H9 (cell line): Measurements from ENCODE around the gene KRTAP5-9. TPM values are rescaled to one million over a fixed set of nuclear protein-coding genes. Genes with fewer than 3 reads are reported as not detected.

Source experiments
- DNase-seq: peaks from one replicate; pipeline ENCODE4 v3.0.0-alpha.2; 2017
- H2AFZ ChIP-seq: one replicate; pipeline ENCODE4 v1.6.1; 2013; ENCODE audit warnings: mild to moderate bottlenecking, low read length, control low read depth, moderate library complexity
- H2AK5ac ChIP-seq: 2 replicates; pipeline ENCODE4 v1.6.1; 2013; ENCODE audit warnings: low read length, control low read depth, mixed read lengths; ENCODE audit not compliant: insufficient read length
- H2BK120ac ChIP-seq: one replicate; pipeline ENCODE4 v1.6.1; 2013; ENCODE audit warnings: low read depth, mild to moderate bottlenecking, low read length, control low read depth, inconsistent platforms; ENCODE audit not compliant: poor library complexity, severe bottlenecking
- H2BK12ac ChIP-seq: 2 replicates; pipeline ENCODE4 v1.6.1; 2013; ENCODE audit warnings: low read length, control low read depth, mixed read lengths, low read depth; ENCODE audit not compliant: insufficient read length
- H2BK15ac ChIP-seq: 2 replicates; pipeline ENCODE4 v1.6.1; 2013; ENCODE audit warnings: low read depth, low read length, control low read depth
- H2BK20ac ChIP-seq: one replicate; pipeline ENCODE4 v1.6.1; 2013; ENCODE audit warnings: low read depth, mild to moderate bottlenecking, low read length, control low read depth, inconsistent platforms; ENCODE audit not compliant: poor library complexity, severe bottlenecking
- H2BK5ac ChIP-seq: 2 replicates; pipeline ENCODE4 v1.6.1; 2013; ENCODE audit warnings: low read length, control low read depth, mixed read lengths; ENCODE audit not compliant: insufficient read length
- H3K14ac ChIP-seq: 2 replicates; pipeline ENCODE4 v1.6.1; 2013; ENCODE audit warnings: low read length, control low read depth; ENCODE audit not compliant: insufficient read depth
- H3K18ac ChIP-seq: 2 replicates; pipeline ENCODE4 v1.6.1; 2013; ENCODE audit warnings: low read depth, mild to moderate bottlenecking, mixed read lengths, low read length, control low read depth; ENCODE audit not compliant: insufficient read length
- H3K23ac ChIP-seq: 2 replicates; pipeline ENCODE4 v1.6.1; 2013; ENCODE audit warnings: low read length, control low read depth, mixed read lengths, low read depth; ENCODE audit not compliant: insufficient read length
- H3K23me2 ChIP-seq: 2 replicates; pipeline ENCODE4 v1.6.1; 2013; ENCODE audit warnings: low read depth, mild to moderate bottlenecking, mixed read lengths, low read length, control low read depth; ENCODE audit not compliant: insufficient read length, poor library complexity, severe bottlenecking
- H3K27ac ChIP-seq: 2 replicates; pipeline ENCODE4 v1.5.1; 2013; ENCODE audit warnings: low read length, control low read depth, mixed read lengths, low read depth; ENCODE audit not compliant: insufficient read length
- H3K27me3 ChIP-seq: 2 replicates; pipeline ENCODE4 v1.6.1; 2013; ENCODE audit warnings: low read length, control low read depth, inconsistent platforms; ENCODE audit not compliant: insufficient read depth
- H3K4ac ChIP-seq: 2 replicates; pipeline ENCODE4 v1.6.1; 2013; ENCODE audit warnings: low read depth, mild to moderate bottlenecking, control low read depth, inconsistent platforms, low read length, moderate library complexity
- H3K4me1 ChIP-seq: 2 replicates; pipeline ENCODE4 v1.6.1; 2013; ENCODE audit warnings: low read length, control low read depth, inconsistent platforms; ENCODE audit not compliant: insufficient read depth
- H3K4me2 ChIP-seq: 2 replicates; pipeline ENCODE4 v1.6.1; 2013; ENCODE audit warnings: low read length, control low read depth, mixed read lengths; ENCODE audit not compliant: insufficient read length, insufficient read depth
- H3K56ac ChIP-seq: 2 replicates; pipeline ENCODE4 v1.6.1; 2013; ENCODE audit warnings: low read depth, mild to moderate bottlenecking, mixed read lengths, low read length, control low read depth; ENCODE audit not compliant: insufficient read length
- H3K79me1 ChIP-seq: 2 replicates; pipeline ENCODE4 v1.6.1; 2013; ENCODE audit warnings: low read depth, mild to moderate bottlenecking, moderate library complexity, low read length, control low read depth, inconsistent platforms; ENCODE audit not compliant: insufficient read depth, poor library complexity, severe bottlenecking
- H3K79me2 ChIP-seq: 2 replicates; pipeline ENCODE4 v1.6.1; 2013; ENCODE audit warnings: low read length, control low read depth, inconsistent platforms; ENCODE audit not compliant: insufficient read depth
- H3K9ac ChIP-seq: 2 replicates; pipeline ENCODE4 v1.6.1; 2013; ENCODE audit warnings: low read length, control low read depth, mixed read lengths; ENCODE audit not compliant: insufficient read length; ENCODE audit errors: extremely low read depth
- H3K9me3 ChIP-seq: one replicate; pipeline ENCODE4 v1.6.1; 2013; ENCODE audit warnings: low read depth, low read length, inconsistent platforms; ENCODE audit not compliant: control insufficient read depth
- H3T11ph ChIP-seq: one replicate; pipeline ENCODE4 v1.6.1; 2013; ENCODE audit warnings: mild to moderate bottlenecking, low read length, control low read depth, inconsistent platforms
- H4K20me1 ChIP-seq: one replicate; pipeline ENCODE4 v1.6.1; 2013; ENCODE audit not compliant: control insufficient read depth, insufficient read length, insufficient read depth
- H4K5ac ChIP-seq: 2 replicates; pipeline ENCODE4 v1.6.1; 2013; ENCODE audit warnings: low read depth, mild to moderate bottlenecking, mixed read lengths, low read length, control low read depth; ENCODE audit not compliant: insufficient read length
- H4K8ac ChIP-seq: replicated peaks from 2 replicates; pipeline ENCODE4 v1.6.1; 2013; ENCODE audit warnings: low read length, control low read depth, mixed read lengths, low read depth; ENCODE audit not compliant: insufficient read length
- H4K91ac ChIP-seq: 2 replicates; pipeline ENCODE4 v1.6.1; 2013; ENCODE audit warnings: low read depth, mild to moderate bottlenecking, moderate library complexity, mixed read lengths, low read length, control low read depth; ENCODE audit not compliant: insufficient read length
- H3K27ac Mint-ChIP-seq, 3 experiments: 2 replicates in 2 of 3; 3 replicates in 1 of 3; pipeline ENCODE4 v1.8.0; 2020 to 2021; ENCODE audit warnings: mixed read lengths in 3 of 3, mild to moderate bottlenecking in 1 of 3, moderate library complexity in 1 of 3
- H3K27me3 Mint-ChIP-seq: 2 replicates; pipeline ENCODE4 v1.8.0; 2021; ENCODE audit warnings: low read depth, mild to moderate bottlenecking, moderate library complexity, mixed read lengths
- H3K36me3 Mint-ChIP-seq, 3 experiments: 2 replicates in 2 of 3; 3 replicates in 1 of 3; pipeline ENCODE4 v1.8.0; 2020 to 2021; ENCODE audit warnings: low read depth in 3 of 3, mixed read lengths in 3 of 3; ENCODE audit not compliant: insufficient read depth in 1 of 3
- H3K4me1 Mint-ChIP-seq, 2 experiments: 2 replicates each; pipeline ENCODE4 v1.8.0; 2020; ENCODE audit warnings: mixed read lengths in 2 of 2
- H3K4me3 Mint-ChIP-seq, 2 experiments: 2 replicates in 1 of 2; 3 replicates in 1 of 2; pipeline ENCODE4 v1.8.0; 2020 to 2021; ENCODE audit warnings: mild to moderate bottlenecking in 2 of 2, mixed read lengths in 2 of 2, moderate library complexity in 1 of 2
- H3K9me3 Mint-ChIP-seq, 2 experiments: 2 replicates in 1 of 2; 3 replicates in 1 of 2; pipeline ENCODE4 v1.8.0; 2020; ENCODE audit warnings: mild to moderate bottlenecking in 2 of 2, mixed read lengths in 2 of 2, moderate library complexity in 1 of 2
- CTCF ChIP-seq: fragments of 200-600 bp; sonication (generic); conservative IDR thresholded peaks from 3 replicates; pipeline ENCODE4 v1.8.0; 2021; ENCODE audit warnings: antibody characterized with exemption, mild to moderate bottlenecking
- WGBS: extraction: QIAGEN DNeasy Blood & Tissue Kit; methylation state at CpG from one replicate; pipeline ENCODE4 v1.1.7; 2013; ENCODE audit warnings: missing lambda C conversion rate, low lambda C conversion rate, mixed read lengths; ENCODE audit not compliant: insufficient read length; ENCODE audit errors: extremely low coverage; 5-methylcytosine and 5-hydroxymethylcytosine counted together
- total RNA-seq: library from RNA; stranded (reverse); gene quantifications from 2 replicates; pipeline ENCODE4 v1.2.1, GENCODE V29; 2021

The KRTAP5-9 gene
- total RNA-seq, 1 experiment from 2014 or later: not detected

DNA sequence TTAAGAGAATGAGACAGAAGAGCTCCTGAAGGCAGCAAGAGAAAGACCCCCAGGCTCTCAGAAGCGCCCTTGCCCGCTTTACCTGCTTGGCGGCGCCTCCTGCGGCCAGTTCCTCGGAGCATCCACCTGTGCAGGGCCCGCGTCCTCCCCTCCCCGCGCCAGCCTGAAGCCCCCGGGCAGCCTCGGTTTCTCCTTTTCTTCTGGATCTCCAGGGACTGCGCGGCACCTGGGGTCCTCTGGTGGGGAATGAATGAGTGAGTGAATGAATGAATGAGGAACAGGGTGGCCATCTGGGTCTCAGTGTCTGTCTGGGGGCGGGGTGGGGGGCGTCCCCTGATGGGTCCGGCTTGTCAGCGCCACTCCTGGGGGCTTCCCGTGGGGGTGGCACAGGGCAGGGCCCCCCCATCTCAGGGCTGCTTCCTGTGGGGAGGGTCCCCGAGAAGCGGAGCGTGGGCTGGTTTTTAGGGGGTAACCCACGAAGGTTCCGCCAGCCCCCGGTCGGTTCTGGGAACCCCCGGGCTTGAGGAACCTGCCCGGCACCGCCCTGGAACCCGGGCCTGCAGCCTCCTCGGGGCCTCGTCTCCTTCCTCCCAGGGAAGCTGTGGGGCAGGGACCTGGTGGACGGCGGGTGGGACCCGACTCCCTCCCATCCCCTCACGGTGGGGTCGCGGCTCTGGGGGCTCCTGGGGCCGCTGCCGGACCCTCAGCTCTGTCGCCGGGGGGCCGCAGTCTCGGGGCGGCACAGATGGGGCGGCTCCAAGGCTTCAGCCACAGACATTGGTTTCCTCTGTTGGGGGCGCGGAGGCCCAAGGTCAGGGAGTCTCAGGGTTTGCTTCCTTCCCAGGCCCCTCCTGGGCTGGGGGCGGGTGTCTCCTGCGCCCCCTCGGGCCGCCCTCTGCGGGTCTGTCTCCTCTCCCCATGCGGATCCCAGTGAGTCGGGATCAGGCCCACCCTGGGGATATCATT lies 29.4 kb upstream of the KRTAP5-9 start:
- WGBS: no CpG with 5 or more reads among the region's 55 CpGs
- H3K4me1 ChIP-seq: no peaks in the 10 kb centered on the region
- no peaks in the 10 kb centered on the region for H3K4me1 Mint-ChIP-seq
- no peak overlapping the region for H2AK5ac ChIP-seq
- no peak overlapping the region for H3K27ac ChIP-seq
- no peak overlapping the region for H2BK12ac ChIP-seq
- no peaks in the 10 kb centered on the region for H4K20me1 ChIP-seq
- H3T11ph ChIP-seq: no peak overlapping the region
- H3K36me3 Mint-ChIP-seq: no peaks in the 10 kb centered on the region
- no peaks in the 10 kb centered on the region for H3K79me2 ChIP-seq
- no peak overlapping the region for H4K5ac ChIP-seq
- H3K14ac ChIP-seq: no peak overlapping the region
- H3K27me3 ChIP-seq: no peaks in the 10 kb centered on the region
- peaks cover 3% of the 10 kb centered on the region for H3K27me3 Mint-ChIP-seq
- no peaks in the 10 kb centered on the region for H3K9me3 ChIP-seq
- H2BK5ac ChIP-seq: no peak overlapping the region
- H3K23ac ChIP-seq: no peak overlapping the region
- H2AFZ ChIP-seq: no peak overlapping the region
- no peaks in the 10 kb centered on the region for H3K79me1 ChIP-seq
- no peak overlapping the region for H2BK15ac ChIP-seq
- H4K8ac ChIP-seq: no peak overlapping the region
- no peak for TF ChIP-seq CTCF
- no peak overlapping the region for H3K4me3 Mint-ChIP-seq
- H2BK20ac ChIP-seq: no peak overlapping the region
- H3K4ac ChIP-seq: no peak overlapping the region
- H3K56ac ChIP-seq: no peak overlapping the region
- no peak for DNase-seq
- peaks cover 0 to 4% of the 10 kb centered on the region in 2 experiments; a peak in 1 of 5 replicates for H3K9me3 Mint-ChIP-seq
- no peak overlapping the region for H3K18ac ChIP-seq
- H4K91ac ChIP-seq: no peak overlapping the region
- no peak overlapping the region for H3K4me2 ChIP-seq
- H2BK120ac ChIP-seq: no peak overlapping the region
- H3K23me2 ChIP-seq: no peaks in the 10 kb centered on the region
- no peak overlapping the region for H3K9ac ChIP-seq
- peak overlapping the region in 1 of 3 experiments; percentile 52; a peak in 1 of 7 replicates for H3K27ac Mint-ChIP-seq
